ENCODE results near the gene REEP1.

DNA sequence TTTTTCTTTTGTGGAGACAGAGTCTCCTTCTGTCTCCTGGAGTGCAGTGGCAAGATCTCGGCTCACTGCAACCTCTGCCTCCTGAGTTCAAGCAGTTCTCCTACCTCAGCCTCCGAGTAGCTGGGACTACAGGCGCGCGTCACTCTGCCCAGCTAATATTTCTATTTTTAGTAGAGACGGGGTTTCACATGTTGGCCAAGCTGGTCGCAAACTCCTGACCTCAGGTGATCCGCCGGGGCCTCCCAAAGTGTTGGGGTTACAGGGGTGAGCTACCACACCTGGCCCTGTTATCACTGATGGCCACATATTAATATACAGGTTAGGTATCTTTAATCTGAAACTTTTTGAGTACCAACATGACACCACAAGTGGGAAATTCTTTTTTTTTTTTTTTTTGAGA is 134.7 kb downstream of the REEP1 start:
- TF ChIP-seq CTCF (IDR thresholded peaks at IDR 0.05) (no peak), POLR2A (IDR thresholded peaks at IDR 0.05) (no peak), EP300 (IDR thresholded peaks at IDR 0.05) (no peak)
